ENCODE measurements around the gene ETNPPL. TPM values are rescaled to one million over a fixed set of nuclear protein-coding genes. Genes with fewer than 3 reads are reported as not detected.

ETNPPL gene
- total RNA-seq, 1 experiment from 2014 or later: 0.52 TPM

- Histone ChIP-seq H3K9me3 (ENCODE audit: low read depth, low read length, poor library complexity, severe bottlenecking) (no peaks in the 10 kb centered on the region), H3K27ac (ENCODE audit: low read depth, low read length, poor library complexity, severe bottlenecking) (no peak overlapping the region), H3K4me3 (ENCODE audit: low read depth, low read length, poor library complexity, severe bottlenecking) (peak overlapping the region; percentile 58), H3K36me3 (ENCODE audit: insufficient read depth, low read length, poor library complexity, severe bottlenecking) (no peaks in the 10 kb centered on the region), H3K4me1 (ENCODE audit: insufficient read depth, low read length, poor library complexity, severe bottlenecking) (peaks cover 4% of the 10 kb centered on the region), H3K27me3 (replicated peaks; ENCODE audit: insufficient read depth, low read depth, low read length, poor library complexity) (peaks cover 5% of the 10 kb centered on the region)
- BruUV-seq (replicated peaks): no TSS peak
- no peak for DNase-seq (ENCODE audit: low spot score)
- intact Hi-C loops (cut with micrococcal nuclease; ENCODE audit: unreplicated experiment): no loop called here
- POLR2A ChIA-PET (ENCODE audit: low non-redundant PET): no interaction called here
- CTCF ChIA-PET: no interaction called here
- TF ChIP-seq EZH2 (IDR thresholded peaks at IDR 0.05; ENCODE audit: borderline replicate concordance, low read depth, low read length, poor library complexity, severe bottlenecking): no peak
- TF ChIP-seq CTCF (conservative IDR thresholded peaks at IDR 0.05; ENCODE audit: low read depth, low read length): no peak
These were observed 357 bp upstream of the ETNPPL start for GRCh38 chr4:108763226-108763593.

GRCh38 chr4:108758498-108758897 is 4.4 kb downstream of the ETNPPL start:
- intact Hi-C loops (cut with micrococcal nuclease; ENCODE audit: unreplicated experiment): no loop called here
- ChIA-PET CTCF (no interaction called here), POLR2A (ENCODE audit: low non-redundant PET) (no interaction called here)
- no peak for DNase-seq (ENCODE audit: low spot score)
- no peak overlapping the region for H3K4me3 ChIP-seq (ENCODE audit: low read depth, low read length, poor library complexity, severe bottlenecking)
- H3K27ac ChIP-seq (ENCODE audit: low read depth, low read length, poor library complexity, severe bottlenecking): no peak overlapping the region
- H3K27me3 ChIP-seq (replicated peaks; ENCODE audit: insufficient read depth, low read depth, low read length, poor library complexity): peaks cover 5% of the 10 kb centered on the region
- peaks cover 4% of the 10 kb centered on the region for H3K4me1 ChIP-seq (ENCODE audit: insufficient read depth, low read length, poor library complexity, severe bottlenecking)
- H3K36me3 ChIP-seq (ENCODE audit: insufficient read depth, low read length, poor library complexity, severe bottlenecking): no peaks in the 10 kb centered on the region
- BruUV-seq (replicated peaks): no TSS peak
- TF ChIP-seq EZH2 (IDR thresholded peaks at IDR 0.05; ENCODE audit: borderline replicate concordance, low read depth, low read length, poor library complexity, severe bottlenecking) (no peak), CTCF (conservative IDR thresholded peaks at IDR 0.05; ENCODE audit: low read depth, low read length) (no peak)
- H3K9me3 ChIP-seq (ENCODE audit: low read depth, low read length, poor library complexity, severe bottlenecking): no peaks in the 10 kb centered on the region

DNA sequence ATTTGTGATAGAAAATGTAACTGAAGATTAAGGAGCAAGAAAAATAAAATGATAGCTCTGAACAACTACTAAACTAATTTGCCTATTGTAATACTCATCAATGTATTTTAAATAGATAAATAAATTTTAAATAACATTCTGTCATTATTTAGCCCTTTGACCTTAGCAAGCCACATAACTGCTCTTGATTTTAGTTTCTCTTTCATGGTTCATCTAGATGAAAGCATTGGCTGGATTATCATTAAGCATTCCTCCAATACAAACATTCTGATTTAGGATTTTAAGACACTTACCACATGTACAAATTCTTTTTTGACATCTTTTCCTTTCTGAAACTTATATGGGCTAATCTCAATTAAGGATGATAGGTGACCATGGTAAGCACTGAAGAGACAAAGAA is 8.5 kb downstream of the ETNPPL start:
- CTCF ChIA-PET: no interaction called here
- H3K36me3 ChIP-seq (ENCODE audit: insufficient read depth, low read length, poor library complexity, severe bottlenecking): no peaks in the 10 kb centered on the region
- no peaks in the 10 kb centered on the region for H3K9me3 ChIP-seq (ENCODE audit: low read depth, low read length, poor library complexity, severe bottlenecking)
- no peak for DNase-seq (ENCODE audit: low spot score)
- H3K27me3 ChIP-seq (replicated peaks; ENCODE audit: insufficient read depth, low read depth, low read length, poor library complexity): no peaks in the 10 kb centered on the region
- POLR2A ChIA-PET (ENCODE audit: low non-redundant PET): no interaction called here
- no peak overlapping the region for H3K4me3 ChIP-seq (ENCODE audit: low read depth, low read length, poor library complexity, severe bottlenecking)
- intact Hi-C loops (cut with micrococcal nuclease; ENCODE audit: unreplicated experiment): no loop called here
- H3K4me1 ChIP-seq (ENCODE audit: insufficient read depth, low read length, poor library complexity, severe bottlenecking): no peaks in the 10 kb centered on the region
- TF ChIP-seq EZH2 (IDR thresholded peaks at IDR 0.05; ENCODE audit: borderline replicate concordance, low read depth, low read length, poor library complexity, severe bottlenecking) (no peak), CTCF (conservative IDR thresholded peaks at IDR 0.05; ENCODE audit: low read depth, low read length) (no peak)
- no peak overlapping the region for H3K27ac ChIP-seq (ENCODE audit: low read depth, low read length, poor library complexity, severe bottlenecking)
- BruUV-seq (replicated peaks): no TSS peak
